Suprapubic skin (tissue), 4 donors: Measurements from ENCODE around the gene MAGI1. TPM values are rescaled to one million over a fixed set of nuclear protein-coding genes. Genes with fewer than 3 reads are reported as not detected.

Experiments used
- DNase-seq, 2 donors: peaks; one replicate each; pipeline ENCODE4 v3.0.0-alpha.2; 2019; ENCODE audit warnings: low spot score in 2 of 2
- H3K27ac ChIP-seq: fragments of 200-600 bp; sonication (generic); one replicate; pipeline ENCODE4 v1.5.1; 2019
- H3K27me3 ChIP-seq: fragments of 200-600 bp; sonication (generic); one replicate; pipeline ENCODE4 v1.5.1; 2019
- H3K36me3 ChIP-seq: fragments of 200-600 bp; sonication (generic); one replicate; pipeline ENCODE4 v1.5.1; 2019
- H3K4me1 ChIP-seq: fragments of 200-600 bp; sonication (generic); one replicate; pipeline ENCODE4 v1.5.1; 2019
- H3K4me3 ChIP-seq: fragments of 200-600 bp; sonication (generic); one replicate; pipeline ENCODE4 v1.5.1; 2019; ENCODE audit warnings: mild to moderate bottlenecking
- H3K9me3 ChIP-seq: fragments of 200-600 bp; sonication (generic); one replicate; pipeline ENCODE4 v1.5.1; 2019
- CTCF ChIP-seq, 2 donors: fragments of 200-600 bp in 1 of 2; fragments of 450-650 bp in 1 of 2; sonication (generic) in 1 of 2; IDR thresholded peaks; one replicate each; pipeline ENCODE4 v1.5.1; 2016 to 2019; ENCODE audit warnings: antibody characterized with exemption in 2 of 2, mild to moderate bottlenecking in 1 of 2, moderate library complexity in 1 of 2
- EP300 ChIP-seq: sonication (generic); formaldehyde crosslinking; IDR thresholded peaks from one replicate; pipeline ENCODE4 v1.6.1; 2017; ENCODE audit warnings: antibody characterized with exemption
- POLR2A ChIP-seq, 2 donors: fragments of 450-650 bp; IDR thresholded peaks; one replicate each; pipeline ENCODE4 v1.6.1; 2017; ENCODE audit warnings: antibody characterized with exemption in 2 of 2, mild to moderate bottlenecking in 2 of 2, moderate library complexity in 2 of 2
- POLR2AphosphoS5 ChIP-seq, 3 donors: sonication (generic); formaldehyde crosslinking; IDR thresholded peaks; one replicate each; pipeline ENCODE4 v1.6.1; 2017; ENCODE audit warnings: antibody characterized with exemption in 3 of 3
- WGBS: methylation state at CpG from one replicate; pipeline ENCODE4 v1.1.5; 2018; 5-methylcytosine and 5-hydroxymethylcytosine counted together
- total RNA-seq, 4 donors: library from RNA; depleted of rRNA; stranded (reverse); fragments of >200 nt; gene quantifications; one replicate each; pipeline ENCODE4 v1.1.0, GENCODE V29; 2016

Gene MAGI1
- total RNA-seq, 4 donors from 2014 or later: 37.9 to 71.5 (median 48.6) TPM

DNA sequence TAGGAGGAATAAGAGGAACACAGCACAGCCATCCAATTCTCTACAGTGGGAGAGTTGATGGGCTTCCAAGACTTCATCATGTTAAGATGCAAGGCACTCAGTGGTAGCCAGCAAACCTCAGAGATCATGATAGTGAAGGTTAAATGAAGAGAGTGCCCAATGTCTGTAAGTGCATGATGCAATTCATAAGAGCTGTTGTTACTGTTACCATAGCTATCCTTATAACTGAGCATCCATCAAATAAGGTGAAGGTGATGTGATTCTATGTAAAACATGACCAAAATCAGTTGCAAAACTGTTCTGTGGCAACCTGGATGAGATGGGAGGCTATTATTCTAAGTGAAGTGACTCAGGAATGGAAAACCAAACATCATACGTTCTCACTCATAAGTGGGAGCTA lies 289.7 kb downstream of the MAGI1 start:
- Histone ChIP-seq H3K36me3 (no peaks in the 10 kb centered on the region), H3K4me3 (no peak overlapping the region), H3K4me1 (no peaks in the 10 kb centered on the region), H3K9me3 (no peaks in the 10 kb centered on the region), H3K27ac (no peak overlapping the region), H3K27me3 (no peaks in the 10 kb centered on the region)
- DNase-seq: no peak
- WGBS: 91% methylated on average over 1 of the region's 1 CpG
- no peak for TF ChIP-seq EP300

GRCh38 chr3:65748326-65748725 lies 290.4 kb downstream of the MAGI1 start:
- Histone ChIP-seq H3K9me3 (no peaks in the 10 kb centered on the region), H3K4me3 (no peak overlapping the region), H3K27me3 (no peaks in the 10 kb centered on the region), H3K27ac (no peak overlapping the region), H3K4me1 (no peaks in the 10 kb centered on the region), H3K36me3 (no peaks in the 10 kb centered on the region)
- WGBS: 94% methylated on average over 1 of the region's 1 CpG
- TF ChIP-seq POLR2A (IDR thresholded peaks at IDR 0.05): no peak
- TF ChIP-seq POLR2AphosphoS5 (IDR thresholded peaks at IDR 0.05): no peak
- TF ChIP-seq EP300: no peak
- TF ChIP-seq CTCF (IDR thresholded peaks at IDR 0.05): no peak
- DNase-seq: no peak

DNA sequence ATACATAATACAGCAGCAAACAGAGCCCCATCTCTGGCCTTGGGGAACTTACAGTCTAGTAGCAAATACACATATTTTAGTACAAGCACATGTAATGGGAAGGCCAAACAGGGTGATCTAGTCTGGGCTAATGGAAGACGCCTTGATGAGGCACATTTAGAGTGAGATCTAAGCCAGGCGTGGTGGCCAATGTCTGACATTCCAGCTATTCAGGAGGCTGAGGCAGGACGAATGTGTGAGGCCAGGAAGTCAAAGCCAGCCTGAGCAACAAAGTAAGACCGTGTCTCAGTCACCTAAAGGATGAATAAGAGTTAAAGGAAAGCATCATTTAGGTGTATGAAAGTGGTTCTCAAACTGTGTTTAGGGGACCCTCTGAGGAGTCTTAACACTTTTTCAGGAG lies 291.9 kb downstream of the MAGI1 start:
- no peak for DNase-seq
- Histone ChIP-seq H3K36me3 (no peaks in the 10 kb centered on the region), H3K4me1 (no peaks in the 10 kb centered on the region), H3K27me3 (no peaks in the 10 kb centered on the region), H3K27ac (no peak overlapping the region), H3K4me3 (no peak overlapping the region), H3K9me3 (no peaks in the 10 kb centered on the region)
- TF ChIP-seq CTCF (IDR thresholded peaks at IDR 0.05): no peak
- no peak for TF ChIP-seq POLR2A (IDR thresholded peaks at IDR 0.05)
- TF ChIP-seq POLR2AphosphoS5 (IDR thresholded peaks at IDR 0.05): no peak
- TF ChIP-seq EP300: no peak
- WGBS: 95% methylated on average over 4 of the region's 4 CpGs

DNA sequence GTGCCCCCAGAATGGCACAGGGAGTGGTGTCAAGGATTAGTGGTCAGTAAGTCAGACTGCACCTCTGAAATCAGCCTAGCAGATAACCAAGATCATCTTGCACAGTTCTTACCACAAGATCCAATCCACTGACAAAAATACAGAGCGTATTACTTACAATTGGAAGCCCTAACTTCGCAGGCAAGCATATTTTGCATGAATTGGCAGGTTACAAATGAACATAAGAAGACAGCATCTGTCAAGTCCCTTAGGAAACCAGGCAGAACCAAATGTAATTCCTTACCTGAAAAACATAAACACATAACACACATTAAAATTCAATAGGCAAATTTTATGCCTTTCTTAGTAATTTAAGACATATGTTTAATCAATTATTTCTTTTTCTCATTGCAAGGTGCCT lies 293.4 kb downstream of the MAGI1 start:
- 93% methylated on average over 2 of the region's 2 CpGs for WGBS
- TF ChIP-seq POLR2AphosphoS5 (IDR thresholded peaks at IDR 0.05): no peak
- no peak for TF ChIP-seq EP300
- TF ChIP-seq POLR2A (IDR thresholded peaks at IDR 0.05): no peak
- no peak for TF ChIP-seq CTCF (IDR thresholded peaks at IDR 0.05)
- Histone ChIP-seq H3K27ac (no peak overlapping the region), H3K36me3 (no peaks in the 10 kb centered on the region), H3K4me1 (no peaks in the 10 kb centered on the region), H3K9me3 (no peaks in the 10 kb centered on the region), H3K27me3 (no peaks in the 10 kb centered on the region), H3K4me3 (no peak overlapping the region)
- no peak for DNase-seq

DNA sequence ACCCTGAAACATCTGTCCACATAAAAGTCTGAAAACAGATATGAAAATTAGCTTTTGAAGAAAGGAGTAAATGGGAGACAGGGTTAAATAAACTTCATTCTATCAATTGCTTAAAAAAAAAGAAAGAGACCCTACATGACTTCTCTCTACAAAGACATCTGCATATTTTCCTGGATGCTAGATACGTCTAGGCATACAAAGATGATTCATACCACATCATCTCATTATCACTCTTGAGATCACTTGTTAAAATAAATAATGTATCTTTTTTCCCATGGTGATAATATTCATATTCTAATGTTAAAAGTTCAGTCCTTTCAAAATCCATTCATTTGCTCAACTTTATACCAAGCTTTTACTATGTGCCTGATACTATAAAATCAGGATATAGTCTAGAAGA lies 295.8 kb downstream of the MAGI1 start:
- Histone ChIP-seq H3K4me3 (no peak overlapping the region), H3K4me1 (no peaks in the 10 kb centered on the region), H3K36me3 (no peaks in the 10 kb centered on the region), H3K27ac (no peak overlapping the region), H3K9me3 (no peaks in the 10 kb centered on the region), H3K27me3 (no peaks in the 10 kb centered on the region)
- DNase-seq: no peak
- TF ChIP-seq POLR2AphosphoS5 (IDR thresholded peaks at IDR 0.05): no peak
- no peak for TF ChIP-seq EP300
- TF ChIP-seq CTCF (IDR thresholded peaks at IDR 0.05): no peak
- TF ChIP-seq POLR2A (IDR thresholded peaks at IDR 0.05): no peak
- 43% methylated on average over 1 of the region's 1 CpG for WGBS

DNA sequence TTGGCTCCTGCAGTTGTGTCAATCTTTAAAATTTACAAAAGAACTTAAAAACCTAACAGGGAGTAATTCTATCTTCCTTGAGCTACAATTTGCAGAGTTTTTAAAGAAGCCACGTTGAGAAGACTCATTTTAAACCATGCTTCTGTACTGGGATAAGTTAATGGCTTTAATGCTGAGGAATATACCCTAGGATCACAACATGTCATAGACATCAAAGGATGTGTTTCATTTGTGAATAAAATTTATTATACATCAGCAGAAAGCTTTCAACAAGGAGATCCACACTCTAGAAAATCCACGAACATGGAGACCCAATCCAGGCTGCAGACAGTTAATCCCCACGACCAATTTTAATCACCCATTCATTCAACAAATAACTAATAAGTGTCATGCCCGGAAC lies 297.2 kb downstream of the MAGI1 start:
- TF ChIP-seq POLR2AphosphoS5 (IDR thresholded peaks at IDR 0.05): no peak
- no peak for TF ChIP-seq POLR2A (IDR thresholded peaks at IDR 0.05)
- TF ChIP-seq EP300: no peak
- no peak for TF ChIP-seq CTCF (IDR thresholded peaks at IDR 0.05)
- Histone ChIP-seq H3K4me3 (no peak overlapping the region), H3K9me3 (no peaks in the 10 kb centered on the region), H3K27ac (no peak overlapping the region), H3K27me3 (no peaks in the 10 kb centered on the region), H3K4me1 (no peaks in the 10 kb centered on the region), H3K36me3 (no peaks in the 10 kb centered on the region)
- 83% methylated on average over 4 of the region's 4 CpGs for WGBS
- no peak for DNase-seq
